Breast epithelium (tissue), 3 donors: ENCODE data around the gene CPAMD8.

ENCODE experiments used
- POLR2A ChIP-seq: fragments of 450-650 bp; IDR thresholded peaks from one replicate; pipeline ENCODE4 v1.6.1; 2016; ENCODE audit warnings: antibody characterized with exemption, mild to moderate bottlenecking, moderate library complexity
- POLR2AphosphoS5 ChIP-seq, 3 donors: sonication (generic); formaldehyde crosslinking; IDR thresholded peaks; one replicate each; pipeline ENCODE4 v1.6.1; 2017; ENCODE audit warnings: antibody characterized with exemption in 3 of 3
- TF ChIP-seq, protein P1 (sequence below), 3 donors: fragments of 450-650 bp; IDR thresholded peaks; one replicate each; pipeline ENCODE4 v1.5.1; 2016 to 2017; ENCODE audit warnings: antibody characterized with exemption in 3 of 3, mild to moderate bottlenecking in 3 of 3, moderate library complexity in 3 of 3

DNA sequence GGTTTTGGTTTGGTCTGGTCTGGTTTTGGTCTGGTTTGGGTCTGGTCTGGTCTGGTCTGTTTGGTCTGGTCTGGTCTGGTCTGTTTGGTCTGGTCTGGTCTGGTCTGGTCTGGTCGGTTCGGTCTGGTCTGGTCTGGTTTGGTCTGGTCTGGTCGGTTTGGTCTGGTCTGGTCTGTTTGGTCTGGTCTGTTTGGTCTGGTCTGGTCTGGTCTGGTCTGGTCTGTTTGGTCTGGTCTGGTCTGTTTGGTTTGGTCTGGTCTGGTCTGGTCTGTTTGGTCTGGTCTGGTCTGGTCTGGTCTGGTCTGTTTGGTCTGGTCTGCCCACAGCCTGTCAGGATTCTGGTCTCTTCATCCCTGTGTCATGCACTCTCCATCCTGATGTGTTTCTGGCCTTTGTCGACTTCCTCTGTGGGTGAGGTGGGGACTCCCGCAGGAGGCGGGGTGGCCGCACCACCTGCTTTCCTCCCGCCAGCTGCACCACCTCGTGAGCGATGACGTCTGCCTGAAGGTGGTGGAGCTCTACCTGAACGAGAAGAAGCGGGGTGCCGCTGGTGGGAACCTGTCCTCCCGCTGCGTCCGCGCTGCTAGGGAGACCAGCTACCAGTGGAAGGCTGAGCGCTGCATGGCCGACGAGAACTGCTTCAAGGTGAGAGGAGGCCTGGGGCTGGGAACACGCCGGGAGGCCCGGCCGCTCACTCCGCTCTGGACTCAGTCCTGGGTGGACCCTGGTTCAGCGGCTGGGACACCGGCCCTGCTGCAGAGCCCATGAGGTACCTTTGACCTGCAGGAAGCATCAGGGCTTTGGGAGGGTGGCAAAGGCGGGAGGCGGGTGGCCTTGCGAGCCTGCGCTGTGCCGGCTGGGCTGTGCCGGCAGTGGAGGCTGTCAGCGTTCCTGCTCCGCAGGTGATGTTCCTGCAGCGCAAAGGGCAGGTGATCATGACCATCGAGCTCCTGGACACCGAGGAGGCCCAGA, 150.7 kb downstream of the CPAMD8 start:
- TF ChIP-seq, protein P1, sequence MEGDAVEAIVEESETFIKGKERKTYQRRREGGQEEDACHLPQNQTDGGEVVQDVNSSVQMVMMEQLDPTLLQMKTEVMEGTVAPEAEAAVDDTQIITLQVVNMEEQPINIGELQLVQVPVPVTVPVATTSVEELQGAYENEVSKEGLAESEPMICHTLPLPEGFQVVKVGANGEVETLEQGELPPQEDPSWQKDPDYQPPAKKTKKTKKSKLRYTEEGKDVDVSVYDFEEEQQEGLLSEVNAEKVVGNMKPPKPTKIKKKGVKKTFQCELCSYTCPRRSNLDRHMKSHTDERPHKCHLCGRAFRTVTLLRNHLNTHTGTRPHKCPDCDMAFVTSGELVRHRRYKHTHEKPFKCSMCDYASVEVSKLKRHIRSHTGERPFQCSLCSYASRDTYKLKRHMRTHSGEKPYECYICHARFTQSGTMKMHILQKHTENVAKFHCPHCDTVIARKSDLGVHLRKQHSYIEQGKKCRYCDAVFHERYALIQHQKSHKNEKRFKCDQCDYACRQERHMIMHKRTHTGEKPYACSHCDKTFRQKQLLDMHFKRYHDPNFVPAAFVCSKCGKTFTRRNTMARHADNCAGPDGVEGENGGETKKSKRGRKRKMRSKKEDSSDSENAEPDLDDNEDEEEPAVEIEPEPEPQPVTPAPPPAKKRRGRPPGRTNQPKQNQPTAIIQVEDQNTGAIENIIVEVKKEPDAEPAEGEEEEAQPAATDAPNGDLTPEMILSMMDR (IDR thresholded peaks at IDR 0.05) = no peak
- TF ChIP-seq POLR2A (no peak), POLR2AphosphoS5 (IDR thresholded peaks at IDR 0.05) (peak in 1 of 3 donors; percentile 12)
